A673 (cell line): ENCODE data around the gene TMC1.

Experiments
- EZH2 ChIP-seq: fragments of 200-600 bp; sonication (generic); IDR thresholded peaks from 2 replicates; pipeline ENCODE4 v1.6.1; 2017; ENCODE audit warnings: borderline replicate concordance, low read depth, mild to moderate bottlenecking, mixed read lengths, antibody characterized with exemption, low read length; ENCODE audit not compliant: poor library complexity, severe bottlenecking
- TF ChIP-seq, protein P1 (sequence below): fragments of 300-800, 200-600 bp; sonication (generic); conservative IDR thresholded peaks from 2 replicates; pipeline ENCODE4 v1.5.1; 2017; ENCODE audit warnings: low read depth, mild to moderate bottlenecking, antibody characterized with exemption, low read length, moderate library complexity, mixed read lengths

- TF ChIP-seq, protein P1, sequence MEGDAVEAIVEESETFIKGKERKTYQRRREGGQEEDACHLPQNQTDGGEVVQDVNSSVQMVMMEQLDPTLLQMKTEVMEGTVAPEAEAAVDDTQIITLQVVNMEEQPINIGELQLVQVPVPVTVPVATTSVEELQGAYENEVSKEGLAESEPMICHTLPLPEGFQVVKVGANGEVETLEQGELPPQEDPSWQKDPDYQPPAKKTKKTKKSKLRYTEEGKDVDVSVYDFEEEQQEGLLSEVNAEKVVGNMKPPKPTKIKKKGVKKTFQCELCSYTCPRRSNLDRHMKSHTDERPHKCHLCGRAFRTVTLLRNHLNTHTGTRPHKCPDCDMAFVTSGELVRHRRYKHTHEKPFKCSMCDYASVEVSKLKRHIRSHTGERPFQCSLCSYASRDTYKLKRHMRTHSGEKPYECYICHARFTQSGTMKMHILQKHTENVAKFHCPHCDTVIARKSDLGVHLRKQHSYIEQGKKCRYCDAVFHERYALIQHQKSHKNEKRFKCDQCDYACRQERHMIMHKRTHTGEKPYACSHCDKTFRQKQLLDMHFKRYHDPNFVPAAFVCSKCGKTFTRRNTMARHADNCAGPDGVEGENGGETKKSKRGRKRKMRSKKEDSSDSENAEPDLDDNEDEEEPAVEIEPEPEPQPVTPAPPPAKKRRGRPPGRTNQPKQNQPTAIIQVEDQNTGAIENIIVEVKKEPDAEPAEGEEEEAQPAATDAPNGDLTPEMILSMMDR: no peak
- no peak for TF ChIP-seq EZH2
These were observed 258.2 kb downstream of the TMC1 start for GRCh38 chr9:72779614-72780013.
